HEK293 (cell line): ENCODE results near the gene ALG6.

Source experiments
- CTCF ChIA-PET: fragments of 350-600 bp; formaldehyde crosslinking; extraction: SDS; loops from one replicate; lab custom pipeline; 2021; ENCODE audit warnings: antibody characterized with exemption; lab: Yijun Ruan, JAX
- POLR2A ChIA-PET: fragments of 300-600 bp; formaldehyde crosslinking; extraction: SDS; loops from one replicate; lab custom pipeline; 2020; ENCODE audit warnings: antibody characterized with exemption, inconsistent platforms; lab: Yijun Ruan, JAX
- H3K27ac ChIP-seq: fragments of 200-500 bp; sonication (Bioruptor generic); 2 replicates; pipeline ENCODE4 v1.5.1; 2014; ENCODE audit warnings: low read depth, low read length, control low read depth, inconsistent platforms; ENCODE audit errors: extremely low read depth
- H3K36me3 ChIP-seq, 2 experiments: fragments of 200-500 bp in 1 of 2; sonication (Bioruptor generic) in 1 of 2; 1 replicate in 1 of 2; 2 replicates in 1 of 2; pipeline ENCODE4 v1.5.1; 2014 to 2017; ENCODE audit warnings: inconsistent platforms in 2 of 2, low read length in 2 of 2; ENCODE audit not compliant: control insufficient read depth in 2 of 2, insufficient read depth in 1 of 2
- H3K4me1 ChIP-seq: fragments of 200-500 bp; sonication (Bioruptor generic); 2 replicates; pipeline ENCODE4 v1.5.1; 2014; ENCODE audit warnings: mild to moderate bottlenecking, low read length, inconsistent platforms; ENCODE audit not compliant: control insufficient read depth, insufficient read depth
- H3K4me3 ChIP-seq: 2 replicates; pipeline ENCODE4 v1.5.1; 2011; ENCODE audit warnings: low read depth, mild to moderate bottlenecking, control low read depth, low read length, moderate library complexity
- H3K9me3 ChIP-seq: fragments of 200-500 bp; sonication (Bioruptor generic); 2 replicates; pipeline ENCODE4 v1.5.1; 2014; ENCODE audit warnings: low read depth, low read length, inconsistent platforms; ENCODE audit not compliant: control insufficient read depth, insufficient read depth
- BCL6B ChIP-seq: fragments of 450-650 bp; formaldehyde crosslinking; IDR thresholded peaks from 2 replicates; pipeline ENCODE4 v1.5.1; 2017; ENCODE audit warnings: missing biosample characterization, missing genetic modification characterization
- GFI1B ChIP-seq: fragments of 450-650 bp; formaldehyde crosslinking; IDR thresholded peaks from 2 replicates; pipeline ENCODE4 v1.5.1; 2016; ENCODE audit warnings: missing biosample characterization, missing genetic modification characterization
- GLIS2 ChIP-seq: fragments of 450-650 bp; formaldehyde crosslinking; IDR thresholded peaks from 2 replicates; pipeline ENCODE4 v1.5.1; 2016; ENCODE audit warnings: missing biosample characterization, missing genetic modification characterization
- HOXD13 ChIP-seq: sonication (generic); formaldehyde crosslinking; IDR thresholded peaks from 2 replicates; pipeline ENCODE4 v1.8.0; 2022; ENCODE audit warnings: missing genetic modification reagents, borderline replicate concordance
- KLF10 ChIP-seq: fragments of 450-650 bp; IDR thresholded peaks from 2 replicates; pipeline ENCODE4 v1.5.1; 2018; ENCODE audit warnings: missing biosample characterization, mild to moderate bottlenecking, missing genetic modification characterization
- MYNN ChIP-seq: fragments of 450-650 bp; formaldehyde crosslinking; IDR thresholded peaks from 2 replicates; pipeline ENCODE4 v1.5.1; 2016; ENCODE audit warnings: missing biosample characterization, missing genetic modification characterization, borderline replicate concordance
- PRDM10 ChIP-seq: fragments of 450-650 bp; formaldehyde crosslinking; IDR thresholded peaks from 2 replicates; pipeline ENCODE4 v1.5.1; 2016; ENCODE audit warnings: missing biosample characterization, missing genetic modification characterization
- SP2 ChIP-seq: fragments of 450-650 bp; formaldehyde crosslinking; IDR thresholded peaks from 2 replicates; pipeline ENCODE4 v1.5.1; 2016; ENCODE audit warnings: missing biosample characterization, missing genetic modification characterization
- ZBTB10 ChIP-seq: fragments of 450-650 bp; formaldehyde crosslinking; IDR thresholded peaks from 2 replicates; pipeline ENCODE4 v1.5.1; 2016; ENCODE audit warnings: missing biosample characterization, missing genetic modification characterization
- ZBTB17 ChIP-seq: fragments of 450-650 bp; formaldehyde crosslinking; IDR thresholded peaks from 2 replicates; pipeline ENCODE4 v1.5.1; 2016; ENCODE audit warnings: missing biosample characterization, missing genetic modification characterization
- ZIC2 ChIP-seq: fragments of 450-650 bp; formaldehyde crosslinking; IDR thresholded peaks from 2 replicates; pipeline ENCODE4 v1.5.1; 2016; ENCODE audit warnings: missing biosample characterization, missing genetic modification characterization
- ZNF10 ChIP-seq: fragments of 450-650 bp; formaldehyde crosslinking; IDR thresholded peaks from 2 replicates; pipeline ENCODE4 v1.5.1; 2017; ENCODE audit warnings: missing biosample characterization, missing genetic modification characterization
- ZNF202 ChIP-seq: fragments of 450-650 bp; formaldehyde crosslinking; IDR thresholded peaks from 2 replicates; pipeline ENCODE4 v1.5.1; 2016; ENCODE audit warnings: missing biosample characterization, missing genetic modification characterization, borderline replicate concordance
- ZNF23 ChIP-seq: fragments of 450-650 bp; formaldehyde crosslinking; IDR thresholded peaks from 2 replicates; pipeline ENCODE4 v1.5.1; 2016; ENCODE audit warnings: missing biosample characterization, missing genetic modification characterization, borderline replicate concordance
- ZNF311 ChIP-seq: fragments of 450-650 bp; formaldehyde crosslinking; IDR thresholded peaks from 2 replicates; pipeline ENCODE4 v1.5.1; 2017; ENCODE audit warnings: missing biosample characterization, missing genetic modification characterization, borderline replicate concordance
- ZNF335 ChIP-seq: fragments of 450-650 bp; formaldehyde crosslinking; conservative IDR thresholded peaks from 2 replicates; pipeline ENCODE4 v1.5.1; 2016; ENCODE audit warnings: missing biosample characterization, missing genetic modification characterization
- ZNF514 ChIP-seq: fragments of 450-650 bp; formaldehyde crosslinking; IDR thresholded peaks from 2 replicates; pipeline ENCODE4 v1.5.1; 2016; ENCODE audit warnings: missing biosample characterization, missing genetic modification characterization
- ZNF776 ChIP-seq: fragments of 450-650 bp; formaldehyde crosslinking; IDR thresholded peaks from 2 replicates; pipeline ENCODE4 v1.5.0; 2017; ENCODE audit warnings: missing biosample characterization, missing genetic modification characterization, borderline replicate concordance
- ZSCAN4 ChIP-seq: fragments of 450-650 bp; formaldehyde crosslinking; IDR thresholded peaks from 2 replicates; pipeline ENCODE4 v1.5.1; 2017; ENCODE audit warnings: missing biosample characterization, missing genetic modification characterization
- TF ChIP-seq, protein P1 (sequence below): fragments of 450-650 bp; formaldehyde crosslinking; IDR thresholded peaks from 2 replicates; pipeline ENCODE4 v1.5.1; 2016; ENCODE audit warnings: missing biosample characterization, missing genetic modification characterization

ALG6 gene

DNA sequence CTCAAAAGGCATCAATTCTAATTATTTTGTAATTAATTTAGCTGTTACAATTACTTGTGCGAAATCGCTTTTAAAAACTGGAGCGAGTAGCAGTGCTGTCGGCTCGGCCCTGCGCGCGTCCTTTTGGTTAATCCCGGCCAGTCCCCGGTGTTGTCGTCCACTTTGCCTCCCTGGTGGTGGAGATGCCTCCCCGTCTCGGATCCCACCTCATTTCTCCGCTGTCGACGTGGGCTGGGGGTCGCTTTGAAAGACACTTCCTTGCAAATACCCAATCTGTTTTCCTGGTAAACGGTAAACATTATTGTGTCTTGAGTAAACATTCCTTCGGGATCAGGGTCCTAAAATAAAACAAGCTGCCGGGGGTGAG, 41.3 kb upstream of the ALG6 start:
- Histone ChIP-seq H3K9me3 (no peaks in the 10 kb centered on the region), H3K4me1 (peaks cover 5% of the 10 kb centered on the region; the same call in 1 of the 2 replicates), H3K27ac (no peak overlapping the region), H3K4me3 (no peak overlapping the region), H3K36me3 (no peaks in the 10 kb centered on the region)
- CTCF ChIA-PET: interaction anchor here (0.6 to 3.8 kb wide), 8 partner anchors 10 to 269 kb away, joined by 3 to 34 read pairs (median 5); no protein-coding TSS in a partner anchor
- POLR2A ChIA-PET: no interaction called here
- no peak for TF ChIP-seq GFI1B
- no peak for TF ChIP-seq ZNF10
- no peak for TF ChIP-seq SP2 (tag by site-specific recombination)
- no peak for TF ChIP-seq ZBTB10 (tag by site-specific recombination)
- TF ChIP-seq BCL6B (tag by site-specific recombination): no peak
- TF ChIP-seq GLIS2 (tag by site-specific recombination): no peak
- TF ChIP-seq, protein P1, sequence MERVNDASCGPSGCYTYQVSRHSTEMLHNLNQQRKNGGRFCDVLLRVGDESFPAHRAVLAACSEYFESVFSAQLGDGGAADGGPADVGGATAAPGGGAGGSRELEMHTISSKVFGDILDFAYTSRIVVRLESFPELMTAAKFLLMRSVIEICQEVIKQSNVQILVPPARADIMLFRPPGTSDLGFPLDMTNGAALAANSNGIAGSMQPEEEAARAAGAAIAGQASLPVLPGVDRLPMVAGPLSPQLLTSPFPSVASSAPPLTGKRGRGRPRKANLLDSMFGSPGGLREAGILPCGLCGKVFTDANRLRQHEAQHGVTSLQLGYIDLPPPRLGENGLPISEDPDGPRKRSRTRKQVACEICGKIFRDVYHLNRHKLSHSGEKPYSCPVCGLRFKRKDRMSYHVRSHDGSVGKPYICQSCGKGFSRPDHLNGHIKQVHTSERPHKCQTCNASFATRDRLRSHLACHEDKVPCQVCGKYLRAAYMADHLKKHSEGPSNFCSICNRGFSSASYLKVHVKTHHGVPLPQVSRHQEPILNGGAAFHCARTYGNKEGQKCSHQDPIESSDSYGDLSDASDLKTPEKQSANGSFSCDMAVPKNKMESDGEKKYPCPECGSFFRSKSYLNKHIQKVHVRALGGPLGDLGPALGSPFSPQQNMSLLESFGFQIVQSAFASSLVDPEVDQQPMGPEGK (tag by site-specific recombination): 0 out of 2 replicates have a peak, but pooled peaks have one; percentile 26
- TF ChIP-seq ZNF335 (tag by site-specific recombination): peak; percentile 54
- TF ChIP-seq ZNF514 (tag by site-specific recombination): no peak
- TF ChIP-seq ZNF776: no peak
- no peak for TF ChIP-seq ZNF311 (tag by site-specific recombination)
- peak; percentile 62 for TF ChIP-seq PRDM10 (tag by site-specific recombination)
- TF ChIP-seq ZNF23 (tag by site-specific recombination): no peak
- TF ChIP-seq ZNF202 (tag by site-specific recombination): no peak
- peak; percentile 35; the same call in 1 of the 2 replicates for TF ChIP-seq ZBTB17 (tag by site-specific recombination)
- no peak for TF ChIP-seq HOXD13 (CRISPR knock-in tag)
- TF ChIP-seq MYNN (tag by site-specific recombination): no peak
- no peak for TF ChIP-seq ZIC2 (tag by site-specific recombination)
- TF ChIP-seq ZSCAN4: no peak
- TF ChIP-seq KLF10: no peak
